Neural progenitor cell (in vitro differentiated cells): ENCODE measurements around the gene CDKN2C. TPM values are rescaled to one million over a fixed set of nuclear protein-coding genes. Genes with fewer than 3 reads are reported as not detected.

Experiments
- DNase-seq: peaks from one replicate; pipeline ENCODE4 v3.0.0-alpha.2; 2016; ENCODE audit warnings: low spot score
- H2AFZ ChIP-seq: fragments of 200-600 bp; sonication (generic); replicated peaks from 2 replicates; pipeline ENCODE4 v1.6.1; 2016; ENCODE audit warnings: antibody characterized with exemption
- H3F3A ChIP-seq: fragments of 200-600 bp; sonication (generic); 2 replicates; pipeline ENCODE4 v1.6.1; 2016; ENCODE audit warnings: antibody characterized with exemption, low read depth
- H3K27ac ChIP-seq: fragments of 200-600 bp; sonication (generic); 2 replicates; pipeline ENCODE4 v1.5.1; 2016; ENCODE audit warnings: mild to moderate bottlenecking
- H3K27me3 ChIP-seq: fragments of 200-600 bp; sonication (generic); 2 replicates; pipeline ENCODE4 v1.6.1; 2016; ENCODE audit warnings: mild to moderate bottlenecking, moderate library complexity
- H3K36me3 ChIP-seq: fragments of 200-600 bp; sonication (generic); 2 replicates; pipeline ENCODE4 v1.5.1; 2016
- H3K4me1 ChIP-seq: fragments of 200-600 bp; sonication (generic); 2 replicates; pipeline ENCODE4 v1.6.1; 2016; ENCODE audit warnings: mixed run types
- H3K4me2 ChIP-seq: fragments of 200-600 bp; sonication (generic); 2 replicates; pipeline ENCODE4 v1.6.1; 2016
- H3K4me3 ChIP-seq: fragments of 200-600 bp; sonication (generic); 2 replicates; pipeline ENCODE4 v1.5.1; 2016
- H3K79me2 ChIP-seq: fragments of 200-600 bp; sonication (generic); 2 replicates; pipeline ENCODE4 v1.6.1; 2016; ENCODE audit warnings: low read depth
- H3K9ac ChIP-seq: fragments of 200-600 bp; sonication (generic); 2 replicates; pipeline ENCODE4 v1.6.1; 2016
- H3K9me3 ChIP-seq: fragments of 200-600 bp; sonication (generic); 2 replicates; pipeline ENCODE4 v1.5.1; 2016; ENCODE audit warnings: low read depth
- H4K20me1 ChIP-seq: fragments of 200-600 bp; sonication (generic); 2 replicates; pipeline ENCODE4 v1.6.1; 2016; ENCODE audit warnings: low read depth
- H3K27ac Mint-ChIP-seq: 3 replicates; pipeline ENCODE4 v1.8.0; 2021; ENCODE audit warnings: mixed read lengths
- H3K27me3 Mint-ChIP-seq: 2 replicates; pipeline ENCODE4 v1.8.0; 2022; ENCODE audit warnings: low read depth, mild to moderate bottlenecking, inconsistent platforms, moderate library complexity, mixed read lengths; ENCODE audit not compliant: insufficient read depth
- H3K36me3 Mint-ChIP-seq: 3 replicates; pipeline ENCODE4 v1.8.0; 2021; ENCODE audit warnings: mixed read lengths
- H3K4me1 Mint-ChIP-seq: 3 replicates; pipeline ENCODE4 v1.8.0; 2021; ENCODE audit warnings: mixed read lengths
- H3K4me3 Mint-ChIP-seq: 3 replicates; pipeline ENCODE4 v1.8.0; 2021; ENCODE audit warnings: mild to moderate bottlenecking, moderate library complexity, mixed read lengths
- H3K9me3 Mint-ChIP-seq: 3 replicates; pipeline ENCODE4 v1.8.0; 2020; ENCODE audit warnings: mixed read lengths
- EZH2 ChIP-seq: fragments of 200-600 bp; sonication (generic); IDR thresholded peaks from 2 replicates; pipeline ENCODE4 v1.6.1; 2017; ENCODE audit warnings: antibody characterized with exemption, mild to moderate bottlenecking, moderate library complexity
- EZH2phosphoT487 ChIP-seq: fragments of 200-600 bp; sonication (generic); IDR thresholded peaks from 2 replicates; pipeline ENCODE4 v1.6.1; 2017; ENCODE audit warnings: antibody characterized with exemption
- total RNA-seq: library from RNA; depleted of rRNA; stranded (reverse); fragments of >200 nt; gene quantifications from 2 replicates; pipeline ENCODE4 v1.2.3, GENCODE V29; 2015; ENCODE audit warnings: low replicate concordance
- TF ChIP-seq, protein P1 (sequence below): fragments of 200-600 bp; sonication (generic); IDR thresholded peaks from 2 replicates; pipeline ENCODE4 v1.5.1; 2017; ENCODE audit warnings: antibody characterized with exemption, mild to moderate bottlenecking

CDKN2C gene
- total RNA-seq, result 0.11 and 0.65 TPM in 2 replicates

DNA sequence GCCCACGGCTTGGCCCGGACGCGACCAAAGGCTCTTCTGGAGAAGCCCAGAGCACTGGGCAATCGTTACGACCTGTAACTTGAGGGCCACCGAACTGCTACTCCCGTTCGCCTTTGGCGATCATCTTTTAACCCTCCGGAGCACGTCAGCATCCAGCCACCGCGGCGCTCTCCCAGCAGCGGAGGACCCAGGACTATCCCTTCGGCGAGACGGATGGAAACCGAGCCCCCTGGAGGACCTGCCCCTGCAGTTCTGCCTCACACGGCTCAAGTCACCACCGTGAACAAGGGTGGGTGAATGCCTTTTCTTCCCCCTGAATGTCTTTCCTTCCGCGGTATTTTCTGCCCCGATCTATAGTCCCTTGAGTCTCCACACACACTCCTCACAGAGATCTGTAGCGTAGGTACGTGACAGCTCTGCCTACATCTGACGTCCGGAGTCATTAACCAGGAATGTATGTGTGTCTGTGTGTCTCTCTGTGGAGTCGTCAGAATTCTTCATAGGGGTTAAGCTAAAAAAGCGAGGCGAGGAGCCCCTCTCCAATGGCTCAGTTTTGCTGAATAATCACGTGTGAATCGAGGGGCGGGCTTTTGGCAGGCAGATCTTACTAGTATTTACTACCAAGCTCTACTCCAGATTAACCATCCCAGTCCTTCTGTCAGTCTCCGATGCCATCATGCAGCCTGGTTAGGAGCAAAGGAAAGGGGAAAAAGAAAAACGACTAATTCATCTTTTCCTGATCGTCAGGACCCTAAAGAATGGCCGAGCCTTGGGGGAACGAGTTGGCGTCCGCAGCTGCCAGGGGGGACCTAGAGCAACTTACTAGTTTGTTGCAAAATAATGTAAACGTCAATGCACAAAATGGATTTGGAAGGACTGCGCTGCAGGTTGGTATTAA is at the start of gene CDKN2C:
Gene CDKN2C, plus strand, starts transcription at position 635 of the 898 bp plus-strand sequence. Its CDS starts 124 bp downstream, at position 759.
- H3K4me1 ChIP-seq, result no peaks in the 10 kb centered on the region
- H3K27ac ChIP-seq, result no peak within 1 kb of the TSS
- H3K79me2 ChIP-seq, result no peaks in the 10 kb centered on the region
- H3K4me3 Mint-ChIP-seq, result peak within 1 kb of the TSS; percentile 91
- H2AFZ ChIP-seq, result peak within 1 kb of the TSS; percentile 97
- no peaks in the 10 kb centered on the region for H3K9me3 ChIP-seq
- H3F3A ChIP-seq, result peaks cover 56% of the 10 kb centered on the region
- H3K36me3 Mint-ChIP-seq, result no peaks in the 10 kb centered on the region
- H3K36me3 ChIP-seq, result no peaks in the 10 kb centered on the region
- H3K4me1 Mint-ChIP-seq, result peaks cover 12% of the 10 kb centered on the region
- H4K20me1 ChIP-seq, result peaks cover 61% of the 10 kb centered on the region
- peak; percentile 77 for DNase-seq
- peaks cover 64% of the 10 kb centered on the region for H3K27me3 Mint-ChIP-seq
- no peak within 1 kb of the TSS for H3K27ac Mint-ChIP-seq
- H3K27me3 ChIP-seq, result peaks cover 95% of the 10 kb centered on the region
- peaks cover 2% of the 10 kb centered on the region for H3K9me3 Mint-ChIP-seq
- no peak within 1 kb of the TSS for H3K9ac ChIP-seq
- H3K4me3 ChIP-seq, result peak within 1 kb of the TSS; percentile 59
- H3K4me2 ChIP-seq, result peak within 1 kb of the TSS; percentile 89
- TF ChIP-seq EZH2phosphoT487, result peak; percentile 28
- TF ChIP-seq, protein P1, sequence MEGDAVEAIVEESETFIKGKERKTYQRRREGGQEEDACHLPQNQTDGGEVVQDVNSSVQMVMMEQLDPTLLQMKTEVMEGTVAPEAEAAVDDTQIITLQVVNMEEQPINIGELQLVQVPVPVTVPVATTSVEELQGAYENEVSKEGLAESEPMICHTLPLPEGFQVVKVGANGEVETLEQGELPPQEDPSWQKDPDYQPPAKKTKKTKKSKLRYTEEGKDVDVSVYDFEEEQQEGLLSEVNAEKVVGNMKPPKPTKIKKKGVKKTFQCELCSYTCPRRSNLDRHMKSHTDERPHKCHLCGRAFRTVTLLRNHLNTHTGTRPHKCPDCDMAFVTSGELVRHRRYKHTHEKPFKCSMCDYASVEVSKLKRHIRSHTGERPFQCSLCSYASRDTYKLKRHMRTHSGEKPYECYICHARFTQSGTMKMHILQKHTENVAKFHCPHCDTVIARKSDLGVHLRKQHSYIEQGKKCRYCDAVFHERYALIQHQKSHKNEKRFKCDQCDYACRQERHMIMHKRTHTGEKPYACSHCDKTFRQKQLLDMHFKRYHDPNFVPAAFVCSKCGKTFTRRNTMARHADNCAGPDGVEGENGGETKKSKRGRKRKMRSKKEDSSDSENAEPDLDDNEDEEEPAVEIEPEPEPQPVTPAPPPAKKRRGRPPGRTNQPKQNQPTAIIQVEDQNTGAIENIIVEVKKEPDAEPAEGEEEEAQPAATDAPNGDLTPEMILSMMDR, result no peak
- peak; percentile 11 for TF ChIP-seq EZH2

DNA sequence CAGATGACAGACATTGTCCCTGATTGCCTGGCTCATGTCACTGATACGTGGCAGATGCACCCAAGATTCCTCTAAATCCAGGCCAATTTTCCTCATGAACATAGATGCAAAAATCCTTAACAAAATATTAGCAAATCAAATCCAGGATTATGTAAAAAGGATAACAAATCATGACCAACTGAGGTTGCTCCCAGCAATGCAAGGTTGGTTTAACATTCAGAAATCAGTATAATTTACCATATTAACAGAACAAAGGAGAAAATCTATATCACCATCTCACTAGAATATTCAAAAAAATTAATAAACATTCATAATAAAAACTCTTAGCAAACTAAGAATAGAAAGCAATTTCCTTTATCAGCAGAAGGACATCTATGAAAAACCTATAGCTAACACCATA is 49.6 kb upstream of the CDKN2C start:
- Histone ChIP-seq H3K4me2 (no peak overlapping the region), H3K4me3 (no peak overlapping the region), H4K20me1 (no peaks in the 10 kb centered on the region), H3K27me3 (no peaks in the 10 kb centered on the region), H3K9ac (no peak overlapping the region), H3K27ac (no peak overlapping the region), H3K36me3 (no peaks in the 10 kb centered on the region), H3K79me2 (peaks cover 85% of the 10 kb centered on the region), H3K4me1 (no peaks in the 10 kb centered on the region), H3K9me3 (no peaks in the 10 kb centered on the region), H3F3A (no peaks in the 10 kb centered on the region), H2AFZ (no peak overlapping the region)
- no peak for DNase-seq
- no peak overlapping the region for H3K27ac Mint-ChIP-seq
- no peaks in the 10 kb centered on the region for H3K4me1 Mint-ChIP-seq
- H3K4me3 Mint-ChIP-seq, result no peak overlapping the region
- H3K9me3 Mint-ChIP-seq, result peaks cover 39% of the 10 kb centered on the region
- TF ChIP-seq, protein P1, result no peak
- TF ChIP-seq EZH2phosphoT487 (no peak), EZH2 (no peak)
- H3K27me3 Mint-ChIP-seq, result no peaks in the 10 kb centered on the region
- H3K36me3 Mint-ChIP-seq, result peaks cover 20% of the 10 kb centered on the region

DNA sequence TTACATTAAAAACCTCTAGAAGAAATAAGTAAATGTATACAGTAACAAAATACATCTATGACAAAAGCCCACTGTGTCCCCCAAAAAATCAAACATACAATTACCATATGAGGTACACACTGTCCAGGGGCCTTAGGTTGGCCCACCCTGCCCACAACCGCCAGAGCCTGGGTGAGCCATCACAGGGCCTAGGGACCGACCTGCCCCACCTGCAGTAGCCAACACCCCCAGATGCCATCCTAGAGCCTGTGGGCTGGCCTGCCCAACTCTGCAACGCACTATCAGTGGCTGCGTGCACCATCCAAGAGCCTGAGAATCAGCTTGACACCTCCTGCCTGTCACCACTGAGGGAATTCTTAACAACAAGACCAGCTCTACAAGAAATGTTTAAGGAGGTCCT is 49.0 kb upstream of the CDKN2C start:
- Mint-ChIP-seq H3K27ac (no peak overlapping the region), H3K4me1 (no peaks in the 10 kb centered on the region), H3K9me3 (peaks cover 43% of the 10 kb centered on the region), H3K36me3 (peaks cover 24% of the 10 kb centered on the region), H3K4me3 (no peak overlapping the region), H3K27me3 (no peaks in the 10 kb centered on the region)
- Histone ChIP-seq H3K27ac (no peak overlapping the region), H3K27me3 (no peaks in the 10 kb centered on the region), H3K79me2 (peaks cover 85% of the 10 kb centered on the region), H2AFZ (no peak overlapping the region), H3K9ac (no peak overlapping the region), H3K36me3 (no peaks in the 10 kb centered on the region), H3K4me1 (no peaks in the 10 kb centered on the region), H4K20me1 (no peaks in the 10 kb centered on the region), H3F3A (no peaks in the 10 kb centered on the region), H3K9me3 (no peaks in the 10 kb centered on the region), H3K4me3 (no peak overlapping the region), H3K4me2 (no peak overlapping the region)
- no peak for DNase-seq
- TF ChIP-seq, protein P1, result no peak
